ENCODE measurements around the gene TAF1B.

TAF1B gene

DNA sequence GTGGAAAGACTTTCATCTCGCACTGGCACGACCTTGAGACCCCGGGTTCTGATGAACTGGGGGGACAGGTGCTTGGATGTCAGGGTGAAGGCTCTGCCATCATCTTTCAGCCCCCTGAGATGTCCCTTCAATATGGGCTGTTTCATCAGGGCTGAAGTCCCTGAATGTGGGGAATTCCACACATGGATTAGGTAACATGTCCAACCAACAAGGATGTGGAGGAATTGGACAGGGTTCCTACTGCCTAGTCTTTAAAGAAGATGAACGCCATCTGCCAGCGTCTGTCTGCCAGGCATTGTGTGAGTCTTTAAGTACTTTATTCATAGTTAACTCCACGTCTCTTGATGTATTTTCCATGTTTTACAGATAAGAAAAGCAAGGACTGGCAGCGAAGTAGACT lies 102.3 kb downstream of the TAF1B start:
- TF ChIP-seq NFIC (IDR thresholded peaks at IDR 0.05): no peak
- no peak for TF ChIP-seq EP300 (IDR thresholded peaks at IDR 0.05; ENCODE audit: borderline replicate concordance)

DNA sequence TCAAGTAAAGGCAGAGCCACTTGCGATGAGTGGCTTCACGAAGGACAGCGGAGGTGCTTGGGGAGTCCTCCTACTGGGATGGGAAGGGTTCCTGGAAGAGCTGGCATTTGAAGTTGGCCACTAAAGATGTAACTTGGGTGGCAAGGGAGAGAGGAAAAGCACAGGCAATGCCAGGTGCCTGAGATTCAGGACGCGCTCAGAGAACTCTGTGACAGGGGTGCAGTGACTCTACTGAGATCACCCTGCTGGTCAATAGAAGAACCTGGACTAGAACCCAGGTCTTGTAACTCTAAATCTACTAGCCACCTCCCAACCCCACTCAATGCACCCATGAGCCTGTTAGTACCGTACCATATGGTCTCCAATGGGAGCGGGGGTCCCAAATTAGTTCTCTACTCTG lies 102.8 kb downstream of the TAF1B start:
- TF ChIP-seq CREB1 (IDR thresholded peaks at IDR 0.05; ENCODE audit: low read depth): no peak
- TF ChIP-seq TCF12 (IDR thresholded peaks at IDR 0.05; ENCODE audit: low read depth): no peak
- TF ChIP-seq ZBTB7A (IDR thresholded peaks at IDR 0.05; ENCODE audit: low read depth): no peak
- TF ChIP-seq, protein P1, sequence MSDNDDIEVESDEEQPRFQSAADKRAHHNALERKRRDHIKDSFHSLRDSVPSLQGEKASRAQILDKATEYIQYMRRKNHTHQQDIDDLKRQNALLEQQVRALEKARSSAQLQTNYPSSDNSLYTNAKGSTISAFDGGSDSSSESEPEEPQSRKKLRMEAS (IDR thresholded peaks at IDR 0.05): no peak

DNA sequence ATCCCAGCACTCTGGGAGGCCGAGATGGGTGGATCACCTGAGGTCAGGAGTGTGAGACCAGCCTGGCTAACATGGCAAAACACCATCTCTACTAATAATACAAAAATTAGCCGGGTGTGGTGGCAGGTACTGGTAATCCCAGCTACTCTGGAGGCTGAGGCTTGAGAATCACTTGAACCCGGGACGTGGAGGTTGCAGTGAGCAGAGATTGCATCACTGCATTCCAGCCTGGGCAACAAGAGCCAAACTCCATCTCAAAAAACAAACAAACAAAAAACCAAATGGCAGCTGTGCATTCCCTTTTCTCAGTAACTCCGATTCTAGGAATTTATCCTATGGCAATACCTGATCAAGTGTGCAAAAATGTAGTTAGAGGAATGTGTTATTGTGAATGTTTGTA lies 103.5 kb downstream of the TAF1B start:
- TF ChIP-seq FOXM1 (IDR thresholded peaks at IDR 0.05; ENCODE audit: borderline replicate concordance, low read depth) (no peak), YY1 (IDR thresholded peaks at IDR 0.05; ENCODE audit: low read depth) (no peak), CEBPB (IDR thresholded peaks at IDR 0.05) (no peak), TCF12 (IDR thresholded peaks at IDR 0.05; ENCODE audit: low read depth) (no peak), NFIC (IDR thresholded peaks at IDR 0.05) (no peak), TAF1 (IDR thresholded peaks at IDR 0.05; ENCODE audit: low read depth) (no peak)
- TF ChIP-seq, protein P2, sequence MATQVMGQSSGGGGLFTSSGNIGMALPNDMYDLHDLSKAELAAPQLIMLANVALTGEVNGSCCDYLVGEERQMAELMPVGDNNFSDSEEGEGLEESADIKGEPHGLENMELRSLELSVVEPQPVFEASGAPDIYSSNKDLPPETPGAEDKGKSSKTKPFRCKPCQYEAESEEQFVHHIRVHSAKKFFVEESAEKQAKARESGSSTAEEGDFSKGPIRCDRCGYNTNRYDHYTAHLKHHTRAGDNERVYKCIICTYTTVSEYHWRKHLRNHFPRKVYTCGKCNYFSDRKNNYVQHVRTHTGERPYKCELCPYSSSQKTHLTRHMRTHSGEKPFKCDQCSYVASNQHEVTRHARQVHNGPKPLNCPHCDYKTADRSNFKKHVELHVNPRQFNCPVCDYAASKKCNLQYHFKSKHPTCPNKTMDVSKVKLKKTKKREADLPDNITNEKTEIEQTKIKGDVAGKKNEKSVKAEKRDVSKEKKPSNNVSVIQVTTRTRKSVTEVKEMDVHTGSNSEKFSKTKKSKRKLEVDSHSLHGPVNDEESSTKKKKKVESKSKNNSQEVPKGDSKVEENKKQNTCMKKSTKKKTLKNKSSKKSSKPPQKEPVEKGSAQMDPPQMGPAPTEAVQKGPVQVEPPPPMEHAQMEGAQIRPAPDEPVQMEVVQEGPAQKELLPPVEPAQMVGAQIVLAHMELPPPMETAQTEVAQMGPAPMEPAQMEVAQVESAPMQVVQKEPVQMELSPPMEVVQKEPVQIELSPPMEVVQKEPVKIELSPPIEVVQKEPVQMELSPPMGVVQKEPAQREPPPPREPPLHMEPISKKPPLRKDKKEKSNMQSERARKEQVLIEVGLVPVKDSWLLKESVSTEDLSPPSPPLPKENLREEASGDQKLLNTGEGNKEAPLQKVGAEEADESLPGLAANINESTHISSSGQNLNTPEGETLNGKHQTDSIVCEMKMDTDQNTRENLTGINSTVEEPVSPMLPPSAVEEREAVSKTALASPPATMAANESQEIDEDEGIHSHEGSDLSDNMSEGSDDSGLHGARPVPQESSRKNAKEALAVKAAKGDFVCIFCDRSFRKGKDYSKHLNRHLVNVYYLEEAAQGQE (IDR thresholded peaks at IDR 0.05; ENCODE audit: low read depth): no peak

DNA sequence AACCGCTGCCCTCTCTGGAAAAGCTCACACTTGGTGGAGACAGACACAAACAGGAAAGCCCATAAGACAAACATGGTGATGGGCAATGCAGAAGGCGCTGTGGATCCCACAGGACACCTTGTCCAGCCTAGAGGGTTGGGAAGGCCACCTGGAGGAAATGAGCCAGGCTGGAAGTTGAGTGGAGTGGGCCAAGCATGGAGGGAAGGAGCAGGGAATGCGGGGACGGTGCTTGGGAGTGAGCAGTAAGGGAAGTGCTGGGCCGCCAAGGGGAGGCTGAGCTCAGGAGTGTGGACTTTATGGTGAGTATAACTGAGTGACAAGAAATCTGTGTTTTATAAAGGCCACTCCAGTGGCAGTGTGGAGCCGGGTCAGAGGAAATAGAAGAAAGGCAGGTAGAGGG lies 105.4 kb downstream of the TAF1B start:
- TF ChIP-seq ZBTB7A (IDR thresholded peaks at IDR 0.05; ENCODE audit: low read depth) (no peak), EP300 (IDR thresholded peaks at IDR 0.05; ENCODE audit: borderline replicate concordance) (no peak)
- TF ChIP-seq, protein P3, sequence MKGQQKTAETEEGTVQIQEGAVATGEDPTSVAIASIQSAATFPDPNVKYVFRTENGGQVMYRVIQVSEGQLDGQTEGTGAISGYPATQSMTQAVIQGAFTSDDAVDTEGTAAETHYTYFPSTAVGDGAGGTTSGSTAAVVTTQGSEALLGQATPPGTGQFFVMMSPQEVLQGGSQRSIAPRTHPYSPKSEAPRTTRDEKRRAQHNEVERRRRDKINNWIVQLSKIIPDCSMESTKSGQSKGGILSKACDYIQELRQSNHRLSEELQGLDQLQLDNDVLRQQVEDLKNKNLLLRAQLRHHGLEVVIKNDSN (IDR thresholded peaks at IDR 0.05): no peak

DNA sequence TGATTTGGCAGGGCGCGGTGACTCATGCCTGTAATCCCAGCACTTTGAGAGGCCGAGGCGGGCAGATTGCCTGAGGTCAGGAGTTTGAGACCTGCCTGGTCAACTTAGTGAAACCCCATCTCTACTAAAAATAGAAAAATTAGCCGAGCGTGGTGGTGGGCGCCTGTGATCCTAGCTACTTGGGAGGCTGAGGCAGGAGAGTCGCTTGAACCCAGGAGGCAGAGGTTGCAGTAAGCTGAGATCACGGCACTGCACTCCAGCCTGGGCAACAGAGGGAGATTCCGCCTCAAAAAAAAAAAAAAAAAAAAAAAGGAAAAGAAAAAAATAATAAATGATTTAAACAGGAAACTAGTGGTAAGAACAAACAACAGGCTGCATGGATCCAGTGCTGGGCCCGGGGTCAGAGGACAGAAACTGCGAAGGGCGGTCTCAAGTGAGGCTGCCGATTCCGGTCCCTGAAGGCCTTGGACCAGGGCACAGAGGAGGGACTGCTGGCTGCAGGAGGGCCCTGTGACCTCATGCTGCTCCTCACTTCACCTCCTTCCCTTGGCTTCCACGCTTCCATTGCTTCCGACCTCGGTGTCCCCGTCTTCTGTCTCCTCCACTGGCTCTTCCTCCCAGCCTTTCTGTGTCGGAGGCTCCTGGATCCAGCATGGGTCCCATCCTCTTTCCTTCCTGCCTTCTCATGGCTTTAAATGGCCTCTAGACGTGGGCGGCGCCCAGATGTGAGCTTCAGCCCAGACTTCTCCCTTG lies 106.1 kb downstream of the TAF1B start:
- TF ChIP-seq YY1 (IDR thresholded peaks at IDR 0.05; ENCODE audit: low read depth): no peak
- no peak for TF ChIP-seq CEBPB (IDR thresholded peaks at IDR 0.05)

DNA sequence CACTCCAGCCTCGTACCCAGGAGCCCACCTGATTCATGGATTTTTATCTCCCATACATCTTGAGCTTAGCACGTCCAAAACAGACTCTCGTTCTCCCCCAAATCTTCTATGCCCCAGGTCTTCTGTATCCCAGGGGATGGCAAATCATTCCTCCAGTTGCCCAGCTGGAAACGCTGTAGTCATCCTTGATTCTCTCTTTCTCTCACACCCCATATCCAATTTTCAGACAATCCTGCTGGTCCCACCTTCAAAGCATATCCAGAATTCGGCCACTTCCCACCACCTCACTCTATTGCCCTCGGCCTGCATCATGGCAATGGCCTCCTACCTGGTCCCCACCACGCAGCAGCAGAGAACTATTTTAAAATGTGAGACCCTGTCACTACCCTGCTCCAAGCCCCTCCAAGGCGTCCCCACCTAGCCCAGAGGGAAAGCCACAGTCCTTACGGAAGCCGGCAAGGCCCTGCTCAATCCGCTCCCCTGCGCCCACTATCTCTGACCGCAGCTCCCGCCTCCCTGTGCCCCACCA lies 106.8 kb downstream of the TAF1B start:
- no peak for TF ChIP-seq ZBTB7A (IDR thresholded peaks at IDR 0.05; ENCODE audit: low read depth)
- TF ChIP-seq, protein P2 (IDR thresholded peaks at IDR 0.05; ENCODE audit: low read depth): no peak
- TF ChIP-seq YY1 (IDR thresholded peaks at IDR 0.05; ENCODE audit: low read depth): no peak
- no peak for TF ChIP-seq EGR1 (IDR thresholded peaks at IDR 0.05)
- no peak for TF ChIP-seq TEAD4 (IDR thresholded peaks at IDR 0.05)
- TF ChIP-seq TCF12 (IDR thresholded peaks at IDR 0.05; ENCODE audit: low read depth): no peak
- TF ChIP-seq, protein P3 (IDR thresholded peaks at IDR 0.05): no peak
- TF ChIP-seq FOXM1 (IDR thresholded peaks at IDR 0.05; ENCODE audit: borderline replicate concordance, low read depth): no peak

DNA sequence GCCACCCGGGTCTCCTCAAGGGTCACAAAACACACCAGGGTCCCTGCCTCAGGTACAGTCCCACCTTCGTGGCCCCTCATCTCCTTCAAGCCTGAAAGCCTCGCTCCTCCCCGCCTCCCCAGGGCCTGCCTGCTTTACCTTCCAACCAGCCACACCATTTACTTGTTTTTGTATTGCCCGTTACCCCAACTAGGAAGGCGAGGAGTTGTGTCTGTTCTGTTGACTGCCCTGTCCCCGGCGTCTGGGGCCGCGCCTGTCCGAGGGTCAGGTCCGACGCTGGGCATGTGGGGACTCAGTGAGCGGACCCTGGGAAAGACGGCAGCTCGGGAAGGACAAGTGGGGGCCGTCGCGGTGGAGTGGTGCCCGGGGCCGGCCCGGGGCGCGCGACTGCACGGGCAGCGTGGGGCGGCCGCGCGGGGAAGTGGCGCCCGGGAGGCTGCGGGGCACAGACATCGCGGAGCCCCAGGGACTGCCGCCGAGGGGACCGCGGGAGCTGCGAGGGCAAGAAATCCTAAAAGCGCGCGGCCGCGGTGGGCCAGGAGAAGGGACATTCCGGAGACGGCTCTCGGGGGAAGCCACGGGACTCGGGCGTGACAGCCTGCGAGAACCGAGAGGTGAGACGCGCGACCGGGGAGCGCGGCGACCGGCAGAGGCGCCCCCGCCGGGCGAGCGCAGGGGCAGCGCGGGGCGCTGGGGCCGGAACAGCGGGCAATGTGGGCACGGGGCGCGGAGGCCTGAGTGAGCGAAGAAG lies 107.4 kb downstream of the TAF1B start:
- TF ChIP-seq TCF12 (IDR thresholded peaks at IDR 0.05; ENCODE audit: low read depth) (no peak), TEAD4 (IDR thresholded peaks at IDR 0.05) (no peak), ZBTB7A (IDR thresholded peaks at IDR 0.05; ENCODE audit: low read depth) (no peak), EP300 (IDR thresholded peaks at IDR 0.05; ENCODE audit: borderline replicate concordance) (no peak), YY1 (IDR thresholded peaks at IDR 0.05; ENCODE audit: low read depth) (no peak), NFIC (IDR thresholded peaks at IDR 0.05) (no peak), CREB1 (IDR thresholded peaks at IDR 0.05; ENCODE audit: low read depth) (no peak), EGR1 (IDR thresholded peaks at IDR 0.05) (no peak), FOXM1 (IDR thresholded peaks at IDR 0.05; ENCODE audit: borderline replicate concordance, low read depth) (no peak), TAF1 (IDR thresholded peaks at IDR 0.05; ENCODE audit: low read depth) (no peak), CEBPB (IDR thresholded peaks at IDR 0.05) (no peak)
- TF ChIP-seq, protein P1 (IDR thresholded peaks at IDR 0.05): no peak; the same call in 1 of the 2 replicates

Measured in Ishikawa (cell line).